ENCODE data around the gene ME2. TPM values are rescaled to one million over a fixed set of nuclear protein-coding genes. Genes with fewer than 3 reads are reported as not detected.
"Not testable (repeated sequence)": the region's sequence is repeated elsewhere in the genome, so short reads cannot be mapped to it uniquely, and the experiment has no call there.

The ME2 gene
- total RNA-seq, 2 donors from 2014 or later: 72.3 to 75.2 TPM

GRCh38 chr18:50848991-50849390 is 29.9 kb upstream of the ME2 start:
- Mint-ChIP-seq H3K27me3 (ENCODE audit: low read depth) (peaks cover 6% of the 10 kb centered on the region), H3K36me3 (ENCODE audit: insufficient read depth in 2 of 2) (peaks cover 2 to 5% of the 10 kb centered on the region in 2 donors), H3K27ac (no peak overlapping the region), H3K4me1 (ENCODE audit: low read depth) (no peaks in the 10 kb centered on the region), H3K4me3 (no peak overlapping the region), H3K9me3 (peaks cover 0 to 4% of the 10 kb centered on the region in 2 donors)
- DNase-seq: no peak
- ATAC-seq (replicated peaks in 1 of 2): no peak

DNA sequence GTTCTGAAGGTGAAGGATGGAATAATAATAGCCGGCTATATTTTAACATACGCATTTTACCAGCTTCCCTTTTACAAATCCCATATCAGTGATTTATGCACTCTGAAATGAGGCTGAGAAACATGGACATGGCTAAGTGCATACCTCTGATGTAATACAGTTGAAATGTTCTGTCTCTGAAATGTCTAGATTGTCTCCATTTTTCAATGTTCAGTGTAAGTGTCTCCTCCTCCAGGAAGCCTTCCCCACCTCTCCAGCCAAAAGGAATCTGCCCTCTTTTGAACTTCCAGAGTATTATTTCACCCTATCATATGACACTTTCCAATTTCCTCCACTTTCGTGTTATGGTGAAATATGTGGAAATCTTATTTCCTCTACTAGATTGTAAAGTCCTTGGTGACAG is 29.5 kb upstream of the ME2 start:
- Mint-ChIP-seq H3K9me3 (peaks cover 0 to 6% of the 10 kb centered on the region in 2 donors), H3K4me3 (no peak overlapping the region), H3K27me3 (ENCODE audit: low read depth) (peaks cover 6% of the 10 kb centered on the region), H3K36me3 (ENCODE audit: insufficient read depth in 2 of 2) (peaks cover 2 to 5% of the 10 kb centered on the region in 2 donors), H3K4me1 (ENCODE audit: low read depth) (no peaks in the 10 kb centered on the region), H3K27ac (no peak overlapping the region)
- ATAC-seq (replicated peaks in 1 of 2) (no peak), DNase-seq (no peak)

- Mint-ChIP-seq H3K36me3 (ENCODE audit: insufficient read depth in 2 of 2) (peaks cover 2 to 5% of the 10 kb centered on the region in 2 donors), H3K27ac (no peak overlapping the region), H3K4me1 (ENCODE audit: low read depth) (no peaks in the 10 kb centered on the region), H3K4me3 (no peak overlapping the region), H3K27me3 (ENCODE audit: low read depth) (peaks cover 6% of the 10 kb centered on the region), H3K9me3 (peaks cover 0 to 7% of the 10 kb centered on the region in 2 donors)
- ATAC-seq (replicated peaks in 1 of 2) (no peak), DNase-seq (no peak)
These were observed 28.4 kb upstream of the ME2 start for GRCh38 chr18:50850307-50851065.

GRCh38 chr18:50853863-50854271 is 25.1 kb upstream of the ME2 start:
- no peak overlapping the region for H3K4me3 Mint-ChIP-seq
- DNase-seq: no peak
- peaks cover 2 to 5% of the 10 kb centered on the region in 2 donors for H3K36me3 Mint-ChIP-seq (ENCODE audit: insufficient read depth in 2 of 2)
- H3K4me1 Mint-ChIP-seq (ENCODE audit: low read depth): no peaks in the 10 kb centered on the region
- no peaks in the 10 kb centered on the region for H3K27me3 Mint-ChIP-seq (ENCODE audit: low read depth)
- no peak for ATAC-seq (replicated peaks in 1 of 2)
- no peak overlapping the region for H3K27ac Mint-ChIP-seq
- peaks cover 0 to 7% of the 10 kb centered on the region in 2 donors for H3K9me3 Mint-ChIP-seq

- DNase-seq (no peak), ATAC-seq (replicated peaks in 1 of 2) (no peak)
- H3K27me3 Mint-ChIP-seq (ENCODE audit: low read depth): no peaks in the 10 kb centered on the region
- H3K27ac Mint-ChIP-seq: no peak overlapping the region
- H3K9me3 Mint-ChIP-seq: peaks cover 0 to 7% of the 10 kb centered on the region in 2 donors
- H3K4me1 Mint-ChIP-seq (ENCODE audit: low read depth): no peaks in the 10 kb centered on the region
- peaks cover 2 to 5% of the 10 kb centered on the region in 2 donors for H3K36me3 Mint-ChIP-seq (ENCODE audit: insufficient read depth in 2 of 2)
- no peak overlapping the region for H3K4me3 Mint-ChIP-seq
These were observed 22.8 kb upstream of the ME2 start for GRCh38 chr18:50855976-50856757.

DNA sequence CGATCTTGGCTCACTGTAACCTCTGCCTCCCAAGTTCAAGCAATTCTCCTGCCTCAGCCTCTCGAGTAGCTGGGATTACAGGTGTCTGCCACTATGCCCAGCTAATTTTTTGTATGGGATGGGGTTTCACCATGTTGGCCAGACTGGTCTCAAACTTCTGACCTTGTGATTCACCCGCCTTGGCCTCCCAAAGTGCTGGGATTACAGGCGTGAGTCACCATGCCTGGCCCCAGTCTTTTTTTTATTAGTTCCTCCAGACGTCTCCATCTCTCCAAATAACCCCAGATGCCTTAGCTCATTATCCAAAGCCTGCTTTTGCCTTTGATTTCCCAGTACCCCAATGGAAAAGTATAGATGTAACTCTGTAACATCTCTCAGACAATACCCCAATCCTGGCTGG is 21.8 kb upstream of the ME2 start:
- H3K27ac Mint-ChIP-seq; H3K36me3 Mint-ChIP-seq (ENCODE audit: insufficient read depth in 2 of 2); H3K27me3 Mint-ChIP-seq (ENCODE audit: low read depth); ATAC-seq (replicated peaks in 1 of 2); H3K9me3 Mint-ChIP-seq; H3K4me3 Mint-ChIP-seq; H3K4me1 Mint-ChIP-seq (ENCODE audit: low read depth); DNase-seq: not testable (repeated sequence)

- Mint-ChIP-seq H3K27ac (no peak overlapping the region), H3K4me1 (ENCODE audit: low read depth) (no peaks in the 10 kb centered on the region), H3K36me3 (ENCODE audit: insufficient read depth in 2 of 2) (peaks cover 0 to 3% of the 10 kb centered on the region in 2 donors), H3K9me3 (peaks cover 0 to 4% of the 10 kb centered on the region in 2 donors), H3K4me3 (no peak overlapping the region), H3K27me3 (ENCODE audit: low read depth) (no peaks in the 10 kb centered on the region)
- no peak for DNase-seq
- ATAC-seq (replicated peaks in 1 of 2): no peak
These were observed 21.2 kb upstream of the ME2 start for GRCh38 chr18:50857694-50858093.

GRCh38 chr18:50859793-50860555 is 18.9 kb upstream of the ME2 start:
- H3K4me1 Mint-ChIP-seq (ENCODE audit: low read depth): no peaks in the 10 kb centered on the region
- H3K27ac Mint-ChIP-seq: no peak overlapping the region
- ATAC-seq (replicated peaks in 1 of 2): no peak
- H3K9me3 Mint-ChIP-seq: no peaks in the 10 kb centered on the region
- no peak overlapping the region for H3K4me3 Mint-ChIP-seq
- no peaks in the 10 kb centered on the region for H3K36me3 Mint-ChIP-seq (ENCODE audit: insufficient read depth in 2 of 2)
- no peak for DNase-seq
- no peaks in the 10 kb centered on the region for H3K27me3 Mint-ChIP-seq (ENCODE audit: low read depth)

- DNase-seq: no peak
- Mint-ChIP-seq H3K4me3 (no peak overlapping the region), H3K27me3 (ENCODE audit: low read depth) (no peaks in the 10 kb centered on the region), H3K36me3 (ENCODE audit: insufficient read depth in 2 of 2) (no peaks in the 10 kb centered on the region), H3K27ac (no peak overlapping the region), H3K4me1 (ENCODE audit: low read depth) (no peaks in the 10 kb centered on the region), H3K9me3 (no peaks in the 10 kb centered on the region)
- no peak for ATAC-seq (replicated peaks in 1 of 2)
These were observed 17.3 kb upstream of the ME2 start for GRCh38 chr18:50861617-50862016.

GRCh38 chr18:50862401-50862800 is 16.5 kb upstream of the ME2 start:
- DNase-seq (no peak), ATAC-seq (replicated peaks in 1 of 2) (no peak)
- Mint-ChIP-seq H3K27ac (no peak overlapping the region), H3K36me3 (ENCODE audit: insufficient read depth in 2 of 2) (no peaks in the 10 kb centered on the region), H3K4me1 (ENCODE audit: low read depth) (no peaks in the 10 kb centered on the region), H3K4me3 (no peak overlapping the region), H3K27me3 (ENCODE audit: low read depth) (no peaks in the 10 kb centered on the region), H3K9me3 (no peaks in the 10 kb centered on the region)

- no peak for DNase-seq
- Mint-ChIP-seq H3K4me3 (no peak overlapping the region), H3K27me3 (ENCODE audit: low read depth) (no peaks in the 10 kb centered on the region), H3K4me1 (ENCODE audit: low read depth) (no peaks in the 10 kb centered on the region), H3K36me3 (ENCODE audit: insufficient read depth in 2 of 2) (no peaks in the 10 kb centered on the region), H3K9me3 (no peaks in the 10 kb centered on the region), H3K27ac (no peak overlapping the region)
- ATAC-seq (replicated peaks in 1 of 2): no peak
These were observed 15.0 kb upstream of the ME2 start for GRCh38 chr18:50863840-50864375.

GRCh38 chr18:50866765-50867164 is 12.2 kb upstream of the ME2 start:
- DNase-seq: no peak
- Mint-ChIP-seq H3K27me3 (ENCODE audit: low read depth) (no peaks in the 10 kb centered on the region), H3K4me1 (ENCODE audit: low read depth) (no peaks in the 10 kb centered on the region), H3K4me3 (no peak overlapping the region), H3K36me3 (ENCODE audit: insufficient read depth in 2 of 2) (no peaks in the 10 kb centered on the region), H3K9me3 (no peaks in the 10 kb centered on the region), H3K27ac (no peak overlapping the region)
- no peak for ATAC-seq (replicated peaks in 1 of 2)

GRCh38 chr18:50869150-50869549 is 9.8 kb upstream of the ME2 start:
- H3K27ac Mint-ChIP-seq: no peak overlapping the region
- no peaks in the 10 kb centered on the region for H3K9me3 Mint-ChIP-seq
- DNase-seq (no peak), ATAC-seq (replicated peaks in 1 of 2) (no peak)
- H3K36me3 Mint-ChIP-seq (ENCODE audit: insufficient read depth in 2 of 2): no peaks in the 10 kb centered on the region
- peaks cover 4% of the 10 kb centered on the region for H3K27me3 Mint-ChIP-seq (ENCODE audit: low read depth)
- H3K4me1 Mint-ChIP-seq (ENCODE audit: low read depth): no peaks in the 10 kb centered on the region
- H3K4me3 Mint-ChIP-seq: no peak overlapping the region

Data from activated T-cell treated with anti-CD3 and anti-CD28 coated beads, Interleukin-2, amount 50 U/mL, for 72 hours (primary cell).